CD4-positive, alpha-beta memory T cell (primary cell): ENCODE data around the gene ZBTB4. TPM values are rescaled to one million over a fixed set of nuclear protein-coding genes. Genes with fewer than 3 reads are reported as not detected.

Source experiments
- polyA plus RNA-seq, 2 donors: library from polyadenylated mRNA; unstranded; fragments of 300-500 nt; fragmentation: Illumina TruSeq; gene quantifications; one replicate each; pipeline ENCODE4 v1.2.3, GENCODE V29; 2021
- total RNA-seq, 2 experiments: library from RNA; stranded (reverse); gene quantifications; one replicate each; pipeline ENCODE4 v1.2.3, GENCODE V29; 2021

Gene ZBTB4
- total and polyA plus RNA-seq, 4 experiments from 2014 or later, result 4.6 to 75.7 (median 48.2) TPM

Other genes with a start within 250 kb of the ZBTB4 start
Only the 30 nearest of the 40 such genes appear.
- gene SLC2A4, start 197.9 kb downstream of the ZBTB4 start, total RNA-seq, result not detected
- gene SLC2A4, start 197.9 kb downstream of the ZBTB4 start, polyA plus RNA-seq, result not detected
- under 1 TPM; 0.26 to 0.39 TPM for gene YBX2, start 185.0 kb downstream of the ZBTB4 start, total RNA-seq
- gene YBX2, start 185.0 kb downstream of the ZBTB4 start, polyA plus RNA-seq, result not detected
- 100 to 1,000 TPM; 240 to 244 TPM for gene EIF5A, start 172.0 kb downstream of the ZBTB4 start, total RNA-seq
- gene EIF5A, start 172.0 kb downstream of the ZBTB4 start, polyA plus RNA-seq, result 100 to 1,000 TPM; 230 to 850 TPM
- gene GPS2, start 164.3 kb downstream of the ZBTB4 start, total RNA-seq, result 100 to 1,000 TPM; 127 to 132 TPM
- gene GPS2, start 164.3 kb downstream of the ZBTB4 start, polyA plus RNA-seq, result 100 to 1,000 TPM; 101 to 120 TPM
- gene NEURL4, start 150.3 kb downstream of the ZBTB4 start, total RNA-seq, result 10 to 100 TPM; 73.8 to 81.6 TPM
- gene NEURL4, start 150.3 kb downstream of the ZBTB4 start, polyA plus RNA-seq, result 1 to 10 TPM in 1 of 2 donors, under 1 TPM in 1; 0.97 to 2.4 TPM
- 100 to 1,000 TPM; 507 to 516 TPM for gene ACAP1, start 143.1 kb downstream of the ZBTB4 start, total RNA-seq
- gene ACAP1, start 143.1 kb downstream of the ZBTB4 start, polyA plus RNA-seq, result 100 to 1,000 TPM; 261 to 264 TPM
- gene KCTD11, start 127.5 kb downstream of the ZBTB4 start, total RNA-seq, result 1 to 10 TPM; 3.5 to 4.3 TPM
- 1 to 10 TPM in 1 of 2 donors, under 1 TPM in 1; 0.33 to 1.8 TPM for gene KCTD11, start 127.5 kb downstream of the ZBTB4 start, polyA plus RNA-seq
- not detected for gene TMEM95, start 124.5 kb downstream of the ZBTB4 start, total RNA-seq
- gene TMEM95, start 124.5 kb downstream of the ZBTB4 start, polyA plus RNA-seq, result not detected
- 10 to 100 TPM; 13.8 to 15.9 TPM for gene TNK1, start 98.5 kb downstream of the ZBTB4 start, total RNA-seq
- 1 to 10 TPM; 1.7 to 2.1 TPM for gene TNK1, start 98.5 kb downstream of the ZBTB4 start, polyA plus RNA-seq
- gene PLSCR3, start 85.1 kb downstream of the ZBTB4 start, total RNA-seq, result 10 to 100 TPM; 90.3 to 91.9 TPM
- gene PLSCR3, start 85.1 kb downstream of the ZBTB4 start, polyA plus RNA-seq, result 100 to 1,000 TPM; 174 to 242 TPM
- 10 to 100 TPM; 35.4 to 38.3 TPM for gene TMEM256, start 75.5 kb downstream of the ZBTB4 start, total RNA-seq
- 10 to 100 TPM; 49.9 to 51.1 TPM for gene TMEM256, start 75.5 kb downstream of the ZBTB4 start, polyA plus RNA-seq
- 1 to 10 TPM; 8.8 to 9.8 TPM for gene NLGN2, start 71.8 kb downstream of the ZBTB4 start, total RNA-seq
- gene NLGN2, start 71.8 kb downstream of the ZBTB4 start, polyA plus RNA-seq, result under 1 TPM in 1 of 2 donors, not detected in 1; 0.08 TPM
- gene SPEM1, start 59.3 kb downstream of the ZBTB4 start, total RNA-seq, result not detected
- gene SPEM1, start 59.3 kb downstream of the ZBTB4 start, polyA plus RNA-seq, result not detected
- not detected for gene SPEM2, start 54.0 kb downstream of the ZBTB4 start, total RNA-seq
- gene SPEM2, start 54.0 kb downstream of the ZBTB4 start, polyA plus RNA-seq, result not detected
- gene SPEM3, start 50.8 kb downstream of the ZBTB4 start, total RNA-seq, result not detected
- gene SPEM3, start 50.8 kb downstream of the ZBTB4 start, polyA plus RNA-seq, result not detected
- gene TMEM102, start 44.2 kb downstream of the ZBTB4 start, total RNA-seq, result 10 to 100 TPM; 20.8 to 21.8 TPM
- gene TMEM102, start 44.2 kb downstream of the ZBTB4 start, polyA plus RNA-seq, result 10 to 100 TPM; 14.6 to 29.2 TPM
- gene FGF11, start 40.1 kb downstream of the ZBTB4 start, total RNA-seq, result 1 to 10 TPM; 2.7 to 3.3 TPM
- under 1 TPM in 1 of 2 donors, not detected in 1; 0.14 TPM for gene FGF11, start 40.1 kb downstream of the ZBTB4 start, polyA plus RNA-seq
- 1 to 10 TPM; 9.1 to 9.5 TPM for gene CHRNB1, start 34.6 kb downstream of the ZBTB4 start, total RNA-seq
- 10 to 100 TPM; 24.1 to 29.2 TPM for gene CHRNB1, start 34.6 kb downstream of the ZBTB4 start, polyA plus RNA-seq
- gene SLC35G6, start 1.8 kb upstream of the ZBTB4 start, total RNA-seq, result not detected
- not detected for gene SLC35G6, start 1.8 kb upstream of the ZBTB4 start, polyA plus RNA-seq
- 100 to 1,000 TPM; 178 to 191 TPM for gene POLR2A, start 4.7 kb upstream of the ZBTB4 start, total RNA-seq
- 10 to 100 TPM in 1 of 2 donors, 1 to 10 TPM in 1; 8.6 to 76.2 TPM for gene POLR2A, start 4.7 kb upstream of the ZBTB4 start, polyA plus RNA-seq
- 10 to 100 TPM; 45.1 to 52.2 TPM for gene TNFSF12, start 69.4 kb upstream of the ZBTB4 start, total RNA-seq
- 10 to 100 TPM; 45.8 to 72.8 TPM for gene TNFSF12, start 69.4 kb upstream of the ZBTB4 start, polyA plus RNA-seq
- gene TNFSF13, start 79.1 kb upstream of the ZBTB4 start, total RNA-seq, result 1 to 10 TPM; 2.9 to 3.8 TPM
- under 1 TPM in 1 of 2 donors, not detected in 1; 0.68 TPM for gene TNFSF13, start 79.1 kb upstream of the ZBTB4 start, polyA plus RNA-seq
- 10 to 100 TPM; 37.7 to 40.1 TPM for gene SENP3, start 82.3 kb upstream of the ZBTB4 start, total RNA-seq
- gene SENP3, start 82.3 kb upstream of the ZBTB4 start, polyA plus RNA-seq, result 10 to 100 TPM; 13.1 to 15.5 TPM
- gene CD68, start 100.0 kb upstream of the ZBTB4 start, total RNA-seq, result 10 to 100 TPM; 19.8 to 20.9 TPM
- under 1 TPM in 1 of 2 donors, not detected in 1; 0.59 TPM for gene CD68, start 100.0 kb upstream of the ZBTB4 start, polyA plus RNA-seq
- gene MPDU1, start 104.2 kb upstream of the ZBTB4 start, total RNA-seq, result 10 to 100 TPM; 23.8 to 25.0 TPM
- 10 to 100 TPM; 41.7 to 50.1 TPM for gene MPDU1, start 104.2 kb upstream of the ZBTB4 start, polyA plus RNA-seq
- 1 to 10 TPM; 1.0 to 1.1 TPM for gene SOX15, start 110.5 kb upstream of the ZBTB4 start, total RNA-seq
- gene SOX15, start 110.5 kb upstream of the ZBTB4 start, polyA plus RNA-seq, result not detected
- gene FXR2, start 135.3 kb upstream of the ZBTB4 start, total RNA-seq, result 10 to 100 TPM; 44.1 to 46.6 TPM
- 10 to 100 TPM in 1 of 2 donors, 1 to 10 TPM in 1; 9.2 to 18.6 TPM for gene FXR2, start 135.3 kb upstream of the ZBTB4 start, polyA plus RNA-seq
- gene SAT2, start 148.2 kb upstream of the ZBTB4 start, total RNA-seq, result 10 to 100 TPM; 65.8 to 76.9 TPM
- 10 to 100 TPM; 27.0 to 50.8 TPM for gene SAT2, start 148.2 kb upstream of the ZBTB4 start, polyA plus RNA-seq
- not detected for gene SHBG, start 150.5 kb upstream of the ZBTB4 start, total RNA-seq
- not detected for gene SHBG, start 150.5 kb upstream of the ZBTB4 start, polyA plus RNA-seq
- under 1 TPM; 0.22 to 0.52 TPM for gene ATP1B2, start 171.3 kb upstream of the ZBTB4 start, total RNA-seq
- not detected for gene ATP1B2, start 171.3 kb upstream of the ZBTB4 start, polyA plus RNA-seq